ENCODE measurements around the gene WRAP73. TPM values are rescaled to one million over a fixed set of nuclear protein-coding genes. Genes with fewer than 3 reads are reported as not detected.

Gene WRAP73
- total and polyA plus RNA-seq, 9 of the 15 experiments (the other 6 are each of a cell fraction or from before 2014, with no cell fraction given), result 4.3 to 51.8 (median 30.1) TPM

GRCh38 chr1:3642919-3643675, 6.8 kb downstream of the WRAP73 start (continued):
- TF ChIP-seq MGA (IDR thresholded peaks at IDR 0.05), result no peak
